ENCODE data around the gene ARID1B.

DNA sequence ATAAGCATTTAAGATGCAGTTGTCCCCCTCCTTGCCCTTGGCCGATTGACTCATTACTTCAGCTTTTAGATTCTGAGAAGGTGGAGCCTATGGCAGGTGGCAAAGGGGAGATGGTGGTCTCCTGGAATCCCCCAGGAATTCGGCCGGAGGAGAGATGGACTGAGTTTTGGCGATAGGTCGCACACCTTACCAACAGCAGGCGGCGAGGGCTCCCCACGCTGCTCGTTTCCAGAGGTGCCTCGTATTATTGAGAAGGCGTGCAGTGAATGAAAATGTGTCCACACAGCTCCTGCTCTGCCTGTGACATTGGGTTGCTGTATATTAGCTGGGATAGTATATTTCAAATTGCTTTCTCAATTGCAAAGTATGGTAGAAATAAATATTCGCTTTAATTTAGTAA, 224.5 kb downstream of the ARID1B start:
- TF ChIP-seq FOXP1 (CRISPR knock-in tag; IDR thresholded peaks at IDR 0.05) (no peak), SP1 (CRISPR knock-in tag; IDR thresholded peaks at IDR 0.05) (no peak)
- TF ChIP-seq, protein P1, sequence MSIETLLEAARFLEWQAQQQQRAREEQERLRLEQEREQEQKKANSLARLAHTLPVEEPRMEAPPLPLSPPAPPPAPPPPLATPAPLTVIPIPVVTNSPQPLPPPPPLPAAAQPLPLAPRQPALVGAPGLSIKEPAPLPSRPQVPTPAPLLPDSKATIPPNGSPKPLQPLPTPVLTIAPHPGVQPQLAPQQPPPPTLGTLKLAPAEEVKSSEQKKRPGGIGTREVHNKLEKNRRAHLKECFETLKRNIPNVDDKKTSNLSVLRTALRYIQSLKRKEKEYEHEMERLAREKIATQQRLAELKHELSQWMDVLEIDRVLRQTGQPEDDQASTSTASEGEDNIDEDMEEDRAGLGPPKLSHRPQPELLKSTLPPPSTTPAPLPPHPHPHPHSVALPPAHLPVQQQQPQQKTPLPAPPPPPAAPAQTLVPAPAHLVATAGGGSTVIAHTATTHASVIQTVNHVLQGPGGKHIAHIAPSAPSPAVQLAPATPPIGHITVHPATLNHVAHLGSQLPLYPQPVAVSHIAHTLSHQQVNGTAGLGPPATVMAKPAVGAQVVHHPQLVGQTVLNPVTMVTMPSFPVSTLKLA (conservative IDR thresholded peaks at IDR 0.05), result no peak
- TF ChIP-seq, protein P2, sequence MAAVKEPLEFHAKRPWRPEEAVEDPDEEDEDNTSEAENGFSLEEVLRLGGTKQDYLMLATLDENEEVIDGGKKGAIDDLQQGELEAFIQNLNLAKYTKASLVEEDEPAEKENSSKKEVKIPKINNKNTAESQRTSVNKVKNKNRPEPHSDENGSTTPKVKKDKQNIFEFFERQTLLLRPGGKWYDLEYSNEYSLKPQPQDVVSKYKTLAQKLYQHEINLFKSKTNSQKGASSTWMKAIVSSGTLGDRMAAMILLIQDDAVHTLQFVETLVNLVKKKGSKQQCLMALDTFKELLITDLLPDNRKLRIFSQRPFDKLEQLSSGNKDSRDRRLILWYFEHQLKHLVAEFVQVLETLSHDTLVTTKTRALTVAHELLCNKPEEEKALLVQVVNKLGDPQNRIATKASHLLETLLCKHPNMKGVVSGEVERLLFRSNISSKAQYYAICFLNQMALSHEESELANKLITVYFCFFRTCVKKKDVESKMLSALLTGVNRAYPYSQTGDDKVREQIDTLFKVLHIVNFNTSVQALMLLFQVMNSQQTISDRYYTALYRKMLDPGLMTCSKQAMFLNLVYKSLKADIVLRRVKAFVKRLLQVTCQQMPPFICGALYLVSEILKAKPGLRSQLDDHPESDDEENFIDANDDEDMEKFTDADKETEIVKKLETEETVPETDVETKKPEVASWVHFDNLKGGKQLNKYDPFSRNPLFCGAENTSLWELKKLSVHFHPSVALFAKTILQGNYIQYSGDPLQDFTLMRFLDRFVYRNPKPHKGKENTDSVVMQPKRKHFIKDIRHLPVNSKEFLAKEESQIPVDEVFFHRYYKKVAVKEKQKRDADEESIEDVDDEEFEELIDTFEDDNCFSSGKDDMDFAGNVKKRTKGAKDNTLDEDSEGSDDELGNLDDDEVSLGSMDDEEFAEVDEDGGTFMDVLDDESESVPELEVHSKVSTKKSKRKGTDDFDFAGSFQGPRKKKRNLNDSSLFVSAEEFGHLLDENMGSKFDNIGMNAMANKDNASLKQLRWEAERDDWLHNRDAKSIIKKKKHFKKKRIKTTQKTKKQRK (IDR thresholded peaks at IDR 0.05; ENCODE audit: borderline replicate concordance, low read depth, low read length), result no peak
- TF ChIP-seq, protein P3, sequence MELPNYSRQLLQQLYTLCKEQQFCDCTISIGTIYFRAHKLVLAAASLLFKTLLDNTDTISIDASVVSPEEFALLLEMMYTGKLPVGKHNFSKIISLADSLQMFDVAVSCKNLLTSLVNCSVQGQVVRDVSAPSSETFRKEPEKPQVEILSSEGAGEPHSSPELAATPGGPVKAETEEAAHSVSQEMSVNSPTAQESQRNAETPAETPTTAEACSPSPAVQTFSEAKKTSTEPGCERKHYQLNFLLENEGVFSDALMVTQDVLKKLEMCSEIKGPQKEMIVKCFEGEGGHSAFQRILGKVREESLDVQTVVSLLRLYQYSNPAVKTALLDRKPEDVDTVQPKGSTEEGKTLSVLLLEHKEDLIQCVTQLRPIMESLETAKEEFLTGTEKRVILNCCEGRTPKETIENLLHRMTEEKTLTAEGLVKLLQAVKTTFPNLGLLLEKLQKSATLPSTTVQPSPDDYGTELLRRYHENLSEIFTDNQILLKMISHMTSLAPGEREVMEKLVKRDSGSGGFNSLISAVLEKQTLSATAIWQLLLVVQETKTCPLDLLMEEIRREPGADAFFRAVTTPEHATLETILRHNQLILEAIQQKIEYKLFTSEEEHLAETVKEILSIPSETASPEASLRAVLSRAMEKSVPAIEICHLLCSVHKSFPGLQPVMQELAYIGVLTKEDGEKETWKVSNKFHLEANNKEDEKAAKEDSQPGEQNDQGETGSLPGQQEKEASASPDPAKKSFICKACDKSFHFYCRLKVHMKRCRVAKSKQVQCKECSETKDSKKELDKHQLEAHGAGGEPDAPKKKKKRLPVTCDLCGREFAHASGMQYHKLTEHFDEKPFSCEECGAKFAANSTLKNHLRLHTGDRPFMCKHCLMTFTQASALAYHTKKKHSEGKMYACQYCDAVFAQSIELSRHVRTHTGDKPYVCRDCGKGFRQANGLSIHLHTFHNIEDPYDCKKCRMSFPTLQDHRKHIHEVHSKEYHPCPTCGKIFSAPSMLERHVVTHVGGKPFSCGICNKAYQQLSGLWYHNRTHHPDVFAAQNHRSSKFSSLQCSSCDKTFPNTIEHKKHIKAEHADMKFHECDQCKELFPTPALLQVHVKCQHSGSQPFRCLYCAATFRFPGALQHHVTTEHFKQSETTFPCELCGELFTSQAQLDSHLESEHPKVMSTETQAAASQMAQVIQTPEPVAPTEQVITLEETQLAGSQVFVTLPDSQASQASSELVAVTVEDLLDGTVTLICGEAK (IDR thresholded peaks at IDR 0.05), result no peak
- TF ChIP-seq, protein P3 (CRISPR knock-in tag; IDR thresholded peaks at IDR 0.05), result no peak
- TF ChIP-seq, protein P4, sequence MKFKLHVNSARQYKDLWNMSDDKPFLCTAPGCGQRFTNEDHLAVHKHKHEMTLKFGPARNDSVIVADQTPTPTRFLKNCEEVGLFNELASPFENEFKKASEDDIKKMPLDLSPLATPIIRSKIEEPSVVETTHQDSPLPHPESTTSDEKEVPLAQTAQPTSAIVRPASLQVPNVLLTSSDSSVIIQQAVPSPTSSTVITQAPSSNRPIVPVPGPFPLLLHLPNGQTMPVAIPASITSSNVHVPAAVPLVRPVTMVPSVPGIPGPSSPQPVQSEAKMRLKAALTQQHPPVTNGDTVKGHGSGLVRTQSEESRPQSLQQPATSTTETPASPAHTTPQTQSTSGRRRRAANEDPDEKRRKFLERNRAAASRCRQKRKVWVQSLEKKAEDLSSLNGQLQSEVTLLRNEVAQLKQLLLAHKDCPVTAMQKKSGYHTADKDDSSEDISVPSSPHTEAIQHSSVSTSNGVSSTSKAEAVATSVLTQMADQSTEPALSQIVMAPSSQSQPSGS (CRISPR knock-in tag; IDR thresholded peaks at IDR 0.05), result no peak
- TF ChIP-seq, protein P5, sequence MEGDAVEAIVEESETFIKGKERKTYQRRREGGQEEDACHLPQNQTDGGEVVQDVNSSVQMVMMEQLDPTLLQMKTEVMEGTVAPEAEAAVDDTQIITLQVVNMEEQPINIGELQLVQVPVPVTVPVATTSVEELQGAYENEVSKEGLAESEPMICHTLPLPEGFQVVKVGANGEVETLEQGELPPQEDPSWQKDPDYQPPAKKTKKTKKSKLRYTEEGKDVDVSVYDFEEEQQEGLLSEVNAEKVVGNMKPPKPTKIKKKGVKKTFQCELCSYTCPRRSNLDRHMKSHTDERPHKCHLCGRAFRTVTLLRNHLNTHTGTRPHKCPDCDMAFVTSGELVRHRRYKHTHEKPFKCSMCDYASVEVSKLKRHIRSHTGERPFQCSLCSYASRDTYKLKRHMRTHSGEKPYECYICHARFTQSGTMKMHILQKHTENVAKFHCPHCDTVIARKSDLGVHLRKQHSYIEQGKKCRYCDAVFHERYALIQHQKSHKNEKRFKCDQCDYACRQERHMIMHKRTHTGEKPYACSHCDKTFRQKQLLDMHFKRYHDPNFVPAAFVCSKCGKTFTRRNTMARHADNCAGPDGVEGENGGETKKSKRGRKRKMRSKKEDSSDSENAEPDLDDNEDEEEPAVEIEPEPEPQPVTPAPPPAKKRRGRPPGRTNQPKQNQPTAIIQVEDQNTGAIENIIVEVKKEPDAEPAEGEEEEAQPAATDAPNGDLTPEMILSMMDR (IDR thresholded peaks at IDR 0.05 in 2 of 3, conservative IDR thresholded peaks at IDR 0.05 in 1 of 3; ENCODE audit: insufficient read depth in 2 of 3, low read depth in 1 of 3, low read length in 3 of 3), result no peak
